H1 (cell line): ENCODE measurements around the gene SSMEM1. TPM values are rescaled to one million over a fixed set of nuclear protein-coding genes. Genes with fewer than 3 reads are reported as not detected.

ENCODE experiments used
- CHD1 ChIP-seq: IDR thresholded peaks from 2 replicates; pipeline ENCODE4 v1.6.1; 2012; ENCODE audit warnings: low read depth, low read length, improper control_type of control experiment
- CTBP2 ChIP-seq: IDR thresholded peaks from 2 replicates; pipeline ENCODE4 v1.7.0; 2011; ENCODE audit warnings: borderline replicate concordance, mild to moderate bottlenecking, moderate library complexity, mixed read lengths, low read length; ENCODE audit not compliant: insufficient read depth, insufficient read length
- GTF2F1 ChIP-seq: IDR thresholded peaks from 2 replicates; pipeline ENCODE4 v1.6.1; 2012; ENCODE audit warnings: low read depth, low read length, improper control_type of control experiment, borderline replicate concordance
- HDAC6 ChIP-seq: IDR thresholded peaks from one replicate; pipeline ENCODE4 v1.7.1; 2012; ENCODE audit warnings: low read depth, mild to moderate bottlenecking, inconsistent platforms, low read length, moderate library complexity
- POU5F1 ChIP-seq: IDR thresholded peaks from 2 replicates; pipeline ENCODE4 v1.6.1; 2011; ENCODE audit warnings: low read depth, mild to moderate bottlenecking, low read length, moderate library complexity
- SIRT6 ChIP-seq: IDR thresholded peaks from one replicate; pipeline ENCODE4 v1.7.1; 2012; ENCODE audit warnings: low read length, inconsistent platforms
- TAF7 ChIP-seq: optimal IDR thresholded peaks from 2 replicates; pipeline ENCODE3; 2011; ENCODE audit warnings: low read depth, mild to moderate bottlenecking, inconsistent platforms, low read length, moderate library complexity, borderline replicate concordance
- polyA plus RNA-seq, 7 experiments: library from polyadenylated mRNA; depleted of rRNA in 3 of 7; stranded (reverse) in 5 of 7; unstranded in 2 of 7; fragments of >200 nt in 5 of 7; fragments of 200-250 nt in 2 of 7; gene quantifications; 1 replicate in 5 of 7; 2 replicates in 1 of 7; 4 replicates in 1 of 7; pipeline versions ENCODE4 v1.2.1 to v1.2.3, GENCODE V29; 2011 to 2013; ENCODE audit warnings: missing spikeins in 2 of 7, mixed read lengths in 2 of 7
- total RNA-seq: library from RNA; stranded (reverse); fragmentation: NEBNext Ultra II Directional; extraction: Animal tissue kit (Norgen Biotek cat#: 25700); gene quantifications from 2 replicates; pipeline ENCODE4 v1.2.1, GENCODE V29; 2021
- TF ChIP-seq, protein P1 (sequence below): IDR thresholded peaks from 2 replicates; pipeline ENCODE4 v1.6.1; 2012; ENCODE audit warnings: inconsistent platforms

SSMEM1 gene
- total and polyA plus RNA-seq, 2 of the 8 experiments (the other 6 are each of a cell fraction or from before 2014, with no cell fraction given): not detected

DNA sequence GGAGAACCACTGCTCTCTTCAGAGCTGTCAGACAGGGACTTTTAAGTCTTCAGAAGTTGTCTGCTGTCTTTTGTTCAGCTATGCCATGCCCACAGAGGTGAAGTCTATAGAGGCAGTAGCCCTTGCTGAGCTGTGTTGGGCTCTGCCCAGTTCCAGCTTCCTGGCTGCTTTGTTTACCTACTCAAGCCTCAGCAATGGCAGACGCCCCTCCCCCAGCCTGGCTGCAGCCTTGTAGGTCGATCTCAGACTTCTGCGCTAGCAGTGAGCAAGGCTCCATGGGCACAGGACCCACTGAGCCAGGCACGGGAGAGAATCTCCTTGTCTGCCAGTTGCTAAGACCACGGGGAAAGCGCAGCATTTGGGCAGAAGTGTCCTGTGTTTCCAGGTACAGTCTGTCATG is 46.9 kb downstream of the SSMEM1 start (continued):
- no peak for TF ChIP-seq CTBP2
- TF ChIP-seq, protein P1, sequence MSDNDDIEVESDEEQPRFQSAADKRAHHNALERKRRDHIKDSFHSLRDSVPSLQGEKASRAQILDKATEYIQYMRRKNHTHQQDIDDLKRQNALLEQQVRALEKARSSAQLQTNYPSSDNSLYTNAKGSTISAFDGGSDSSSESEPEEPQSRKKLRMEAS: no peak
- TF ChIP-seq HDAC6: no peak
- TF ChIP-seq SIRT6: no peak
- TF ChIP-seq CHD1: no peak
- TF ChIP-seq GTF2F1: no peak
- no peak for TF ChIP-seq POU5F1
- TF ChIP-seq TAF7: no peak
